GM12891 (cell line): Measurements from ENCODE around the gene FRMD3.

Source experiments
- POLR2A ChIP-seq: IDR thresholded peaks from 2 replicates; pipeline ENCODE4 v1.6.1; 2011; ENCODE audit warnings: low read depth, low read length, control low read depth
- POLR2AphosphoS5 ChIP-seq: IDR thresholded peaks from 2 replicates; pipeline ENCODE4 v1.6.1; 2011; ENCODE audit warnings: low read depth, low read length, control low read depth
- SPI1 ChIP-seq: IDR thresholded peaks from 2 replicates; pipeline ENCODE4 v1.6.1; 2011; ENCODE audit warnings: low read depth, low read length, control low read depth
- TAF1 ChIP-seq: IDR thresholded peaks from 2 replicates; pipeline ENCODE4 v1.6.1; 2011; ENCODE audit warnings: low read depth, low read length, control low read depth

DNA sequence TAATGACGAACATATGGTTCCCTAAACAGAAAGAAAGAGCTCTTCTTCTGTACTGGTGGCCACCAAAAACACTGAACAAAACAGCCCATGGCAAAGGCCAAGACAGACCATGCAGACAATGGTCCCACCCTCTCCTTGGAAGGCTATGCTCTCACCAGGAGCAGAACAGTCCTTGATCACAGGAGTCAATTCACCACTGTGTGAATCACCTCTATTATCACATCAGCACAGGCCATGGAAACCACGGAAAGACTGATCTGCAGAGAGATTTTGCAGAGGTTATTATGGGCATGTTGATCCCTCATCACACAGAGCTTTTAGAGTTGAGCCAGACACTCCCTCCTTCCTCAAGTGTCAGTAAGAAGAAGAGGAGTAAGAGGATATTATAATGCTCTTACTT is 341.3 kb downstream of the FRMD3 start:
- TF ChIP-seq TAF1, result no peak
- TF ChIP-seq POLR2A, result no peak
- TF ChIP-seq SPI1, result no peak
- TF ChIP-seq POLR2AphosphoS5, result no peak
